ENCODE data around the gene ID4.
"Not testable (repeated sequence)": the region's sequence is repeated elsewhere in the genome, so short reads cannot be mapped to it uniquely, and the experiment has no call there.

The ID4 gene

DNA sequence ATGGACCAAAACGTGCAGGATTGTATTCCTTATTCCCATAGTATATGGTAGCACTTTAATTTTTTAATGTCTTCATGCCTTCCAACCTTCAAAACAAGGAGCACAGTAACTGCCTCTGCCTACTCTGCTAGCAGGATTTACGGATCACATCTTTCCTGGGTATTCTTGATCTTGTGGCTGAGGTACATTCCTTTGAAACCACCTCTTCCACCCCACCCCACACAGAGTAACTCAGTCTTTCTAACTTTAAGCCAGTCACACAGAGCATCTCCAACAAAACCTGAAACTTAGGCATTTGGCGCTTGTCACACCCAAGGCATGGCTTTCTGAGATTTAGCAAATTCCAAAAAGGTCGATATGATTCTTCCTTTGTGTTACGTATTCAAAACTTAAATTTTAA is 2.3 kb upstream of the ID4 start:
- DNase-seq: no peak

DNA sequence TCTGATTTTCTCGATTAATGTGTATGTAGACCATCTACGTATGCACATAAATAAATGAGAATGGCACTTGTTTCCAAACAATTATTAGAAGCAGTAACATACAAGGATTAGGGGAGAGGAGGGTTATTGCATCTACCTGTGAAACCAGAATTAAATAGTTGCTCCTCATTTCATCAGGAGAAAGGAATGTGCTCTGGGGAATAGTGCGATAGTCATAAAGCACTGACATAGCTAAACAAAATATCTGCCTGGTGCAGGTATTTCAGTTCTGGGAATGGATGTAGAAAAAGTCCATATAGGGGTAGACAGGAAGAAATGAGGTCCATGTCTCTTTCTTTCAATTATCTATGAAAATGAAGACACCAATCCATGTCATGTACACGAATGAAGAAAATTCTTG is 1.6 kb upstream of the ID4 start:
- no peak for DNase-seq

DNA sequence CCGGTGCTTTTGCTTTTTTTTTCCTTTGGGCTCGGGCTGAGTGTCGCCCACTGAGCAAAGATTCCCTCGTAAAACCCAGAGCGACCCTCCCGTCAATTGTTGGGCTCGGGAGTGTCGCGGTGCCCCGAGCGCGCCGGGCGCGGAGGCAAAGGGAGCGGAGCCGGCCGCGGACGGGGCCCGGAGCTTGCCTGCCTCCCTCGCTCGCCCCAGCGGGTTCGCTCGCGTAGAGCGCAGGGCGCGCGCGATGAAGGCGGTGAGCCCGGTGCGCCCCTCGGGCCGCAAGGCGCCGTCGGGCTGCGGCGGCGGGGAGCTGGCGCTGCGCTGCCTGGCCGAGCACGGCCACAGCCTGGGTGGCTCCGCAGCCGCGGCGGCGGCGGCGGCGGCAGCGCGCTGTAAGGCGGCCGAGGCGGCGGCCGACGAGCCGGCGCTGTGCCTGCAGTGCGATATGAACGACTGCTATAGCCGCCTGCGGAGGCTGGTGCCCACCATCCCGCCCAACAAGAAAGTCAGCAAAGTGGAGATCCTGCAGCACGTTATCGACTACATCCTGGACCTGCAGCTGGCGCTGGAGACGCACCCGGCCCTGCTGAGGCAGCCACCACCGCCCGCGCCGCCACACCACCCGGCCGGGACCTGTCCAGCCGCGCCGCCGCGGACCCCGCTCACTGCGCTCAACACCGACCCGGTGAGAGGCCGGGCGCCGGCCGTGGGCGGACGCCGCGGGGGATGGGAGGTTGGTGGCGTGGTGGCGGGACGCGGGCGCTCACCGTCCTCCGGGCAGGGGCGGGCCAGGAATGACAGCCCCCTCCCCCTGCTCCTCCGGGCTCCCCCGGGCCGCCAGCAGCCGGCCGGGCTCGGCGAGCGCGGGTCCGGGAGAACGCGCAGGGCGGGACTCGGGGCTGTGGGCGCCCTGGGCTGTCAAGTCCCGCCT is 606 bp downstream of the ID4 start:
- no peak for DNase-seq

DNA sequence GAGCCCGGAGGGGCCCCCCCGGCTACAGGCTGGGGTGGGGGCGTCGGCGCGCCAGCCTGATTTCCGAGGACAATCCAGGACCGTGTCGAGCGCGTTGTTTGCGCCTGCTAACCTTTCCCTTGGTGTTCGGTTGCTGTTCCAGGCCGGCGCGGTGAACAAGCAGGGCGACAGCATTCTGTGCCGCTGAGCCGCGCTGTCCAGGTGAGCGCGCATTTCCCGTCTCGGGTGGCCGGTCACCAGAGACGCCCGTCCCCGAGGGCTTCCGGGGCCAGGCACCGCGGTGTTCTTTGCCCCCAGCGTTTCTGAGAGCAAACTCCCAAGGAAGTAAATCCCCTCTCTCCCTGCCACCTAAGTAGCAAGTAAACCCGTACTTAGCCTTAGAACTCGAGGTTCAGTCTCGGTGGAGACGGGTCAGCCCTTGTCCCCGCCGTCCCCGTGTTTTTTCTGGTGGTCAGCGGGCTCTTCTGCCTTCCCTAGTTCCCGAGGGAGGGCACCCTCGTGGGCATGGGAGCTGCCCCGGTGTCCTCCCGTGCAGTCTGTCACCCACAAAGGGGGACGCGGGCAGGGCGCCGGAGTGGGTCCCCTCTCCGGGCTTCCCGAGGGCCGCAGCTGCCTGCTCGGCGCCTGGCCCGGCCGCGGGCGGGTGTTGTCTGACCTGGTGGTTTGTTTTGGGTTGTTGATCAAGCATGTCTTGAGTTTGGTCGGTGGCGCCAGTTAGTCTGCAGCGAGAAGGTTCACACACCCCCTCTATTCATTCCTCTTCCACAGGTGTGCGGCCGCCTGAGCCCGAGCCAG is 1.5 kb downstream of the ID4 start:
- no peak for DNase-seq

DNA sequence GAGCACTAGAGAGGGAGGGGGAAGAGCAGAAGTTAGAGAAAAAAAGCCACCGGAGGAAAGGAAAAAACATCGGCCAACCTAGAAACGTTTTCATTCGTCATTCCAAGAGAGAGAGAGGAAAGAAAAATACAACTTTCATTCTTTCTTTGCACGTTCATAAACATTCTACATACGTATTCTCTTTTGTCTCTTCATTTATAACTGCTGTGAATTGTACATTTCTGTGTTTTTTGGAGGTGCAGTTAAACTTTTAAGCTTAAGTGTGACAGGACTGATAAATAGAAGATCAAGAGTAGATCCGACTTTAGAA is 2.0 kb downstream of the ID4 start:
- DNase-seq: no peak

DNA sequence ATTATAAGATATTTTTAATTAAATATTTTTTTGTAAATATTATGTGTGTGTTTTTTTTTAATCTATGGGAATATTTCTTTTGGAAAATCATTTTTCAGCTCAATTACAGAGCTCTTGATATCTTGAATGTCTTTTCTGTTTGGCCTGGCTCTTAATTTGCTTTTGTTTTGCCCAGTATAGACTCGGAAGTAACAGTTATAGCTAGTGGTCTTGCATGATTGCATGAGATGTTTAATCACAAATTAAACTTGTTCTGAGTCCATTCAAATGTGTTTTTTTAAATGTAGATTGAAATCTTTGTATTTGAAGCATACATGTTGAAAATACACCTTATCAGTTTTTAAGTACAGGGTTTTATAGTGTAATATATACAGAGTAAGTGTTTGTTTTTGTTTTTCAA is 2.6 kb downstream of the ID4 start:
- DNase-seq: no peak

DNA sequence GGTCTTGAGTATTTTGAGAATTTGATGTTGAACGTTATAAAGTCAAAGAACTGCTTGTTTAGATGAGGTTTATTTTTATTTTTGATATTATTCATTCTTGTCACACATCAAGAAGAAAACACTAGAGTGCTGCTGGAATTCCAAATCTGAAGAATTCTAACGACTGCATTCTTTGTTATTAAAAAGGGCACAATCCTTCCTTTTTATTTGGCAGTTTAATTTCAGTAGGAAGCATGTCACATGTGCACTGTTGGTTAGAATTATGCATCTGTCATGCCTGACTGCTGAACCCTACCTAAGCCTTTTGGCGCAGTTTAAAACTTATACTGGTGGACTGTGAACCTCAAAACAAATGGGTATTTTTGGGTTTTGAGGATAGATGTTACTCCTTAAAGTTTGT is 4.0 kb downstream of the ID4 start:
- no peak for DNase-seq

DNA sequence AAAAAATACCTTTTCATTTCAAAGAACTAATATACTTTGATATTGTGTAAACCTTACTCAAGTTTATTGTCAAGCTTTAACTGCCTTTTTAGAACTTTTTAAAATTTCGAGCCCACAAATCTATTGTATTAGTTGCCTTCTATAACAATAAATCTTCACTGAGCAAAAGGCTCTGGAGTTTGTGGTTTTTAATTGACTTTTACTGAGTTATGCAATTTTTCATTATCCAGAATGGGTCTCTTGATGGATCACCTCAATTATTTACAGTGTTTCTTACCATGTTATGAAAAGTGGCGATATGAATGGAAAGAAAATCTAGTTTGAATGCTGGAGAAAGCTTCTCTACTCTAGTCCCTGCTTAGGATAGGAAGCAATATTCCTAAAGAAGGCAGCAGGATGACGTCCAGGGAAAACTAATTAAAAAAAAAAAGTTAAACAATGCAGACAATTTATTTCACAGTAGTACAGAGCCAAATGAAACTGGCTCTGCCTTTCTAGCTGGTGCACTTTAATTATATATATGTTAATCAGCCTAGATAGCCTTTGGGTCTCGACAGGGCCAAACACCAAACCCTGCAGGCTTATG is 5.0 kb downstream of the ID4 start:
- DNase-seq: no peak

DNA sequence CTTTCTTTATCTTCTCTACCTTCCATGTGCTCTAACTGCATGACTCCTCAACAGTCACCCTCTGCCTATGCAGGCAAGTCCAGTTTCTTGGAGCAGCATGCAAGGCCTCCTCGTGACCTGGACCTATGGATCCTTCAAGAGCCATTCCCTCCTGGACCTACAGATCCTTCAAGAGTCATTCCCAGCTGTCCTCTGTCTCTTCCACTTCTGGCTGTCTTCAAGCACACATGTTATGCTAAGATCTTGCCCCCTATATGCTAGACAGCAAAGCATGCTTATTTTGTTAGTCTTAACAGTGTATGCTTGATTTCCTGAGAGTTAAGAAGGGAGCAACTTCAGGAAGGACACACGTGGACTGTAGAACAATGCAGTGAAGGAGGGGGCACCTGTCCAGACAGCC is 7.5 kb downstream of the ID4 start:
- no peak for DNase-seq

DNA sequence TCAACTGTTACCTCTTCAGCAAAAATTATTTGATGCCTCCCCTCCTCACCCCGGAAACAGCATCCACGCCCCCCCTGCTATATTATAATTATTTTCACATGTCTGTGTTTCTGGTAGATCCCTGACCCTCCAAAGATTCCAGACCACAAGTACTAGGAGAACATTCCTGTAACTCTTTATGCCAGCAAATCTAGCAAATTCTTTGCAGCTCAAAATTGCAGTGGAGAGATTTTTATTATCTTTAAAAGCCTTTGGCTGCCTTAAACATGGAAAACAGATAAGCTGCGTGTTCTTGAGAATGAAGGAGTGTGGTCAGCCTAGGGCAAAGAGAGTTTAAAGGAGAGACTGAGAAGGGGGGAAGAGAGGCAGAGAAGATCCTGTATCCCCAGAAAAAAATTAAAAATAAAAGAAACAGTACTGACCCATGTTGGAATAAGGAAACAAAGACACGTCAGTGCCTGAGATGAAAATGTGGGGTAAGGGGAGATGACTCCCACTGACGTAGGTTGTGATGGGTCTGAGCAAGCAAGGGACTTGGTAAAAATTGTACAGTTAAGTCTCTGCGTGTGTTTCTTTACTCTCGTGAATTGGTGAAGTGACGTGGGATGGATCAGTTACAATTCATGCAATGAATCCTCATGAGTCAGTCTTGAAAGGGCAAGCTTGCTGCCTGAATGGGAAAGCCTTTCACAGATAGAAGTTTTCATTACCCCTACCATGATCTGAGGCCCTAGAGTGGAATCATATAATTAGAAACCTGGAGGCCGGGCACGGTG is 8.3 kb downstream of the ID4 start:
- no peak for DNase-seq

DNA sequence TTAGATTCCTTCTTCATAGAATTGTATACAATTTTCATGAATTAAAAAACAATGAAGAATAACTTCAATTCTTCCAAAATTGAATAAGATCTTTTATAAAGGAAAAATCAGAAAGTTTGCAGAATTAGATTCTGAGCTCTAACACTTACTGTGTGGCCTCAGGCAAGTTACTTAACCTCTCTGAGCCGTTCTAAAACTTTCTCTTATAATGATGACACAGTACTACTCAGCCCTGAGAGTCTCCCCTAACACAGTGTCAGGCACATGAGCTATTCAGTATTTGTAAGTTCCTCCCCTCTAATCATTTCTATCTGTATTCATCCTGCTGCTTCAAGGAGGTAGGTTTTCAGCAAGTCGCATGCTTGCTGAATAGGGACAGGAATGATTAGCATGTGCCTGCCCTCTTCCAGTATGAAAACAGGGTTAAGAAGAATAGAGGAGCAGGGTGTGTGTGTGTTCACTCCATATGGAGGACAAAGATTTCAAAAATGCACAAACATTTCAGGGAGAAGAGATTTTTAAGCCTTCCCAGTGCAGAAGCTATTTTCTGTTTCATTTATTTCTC is 11.4 kb downstream of the ID4 start:
- DNase-seq: no peak

DNA sequence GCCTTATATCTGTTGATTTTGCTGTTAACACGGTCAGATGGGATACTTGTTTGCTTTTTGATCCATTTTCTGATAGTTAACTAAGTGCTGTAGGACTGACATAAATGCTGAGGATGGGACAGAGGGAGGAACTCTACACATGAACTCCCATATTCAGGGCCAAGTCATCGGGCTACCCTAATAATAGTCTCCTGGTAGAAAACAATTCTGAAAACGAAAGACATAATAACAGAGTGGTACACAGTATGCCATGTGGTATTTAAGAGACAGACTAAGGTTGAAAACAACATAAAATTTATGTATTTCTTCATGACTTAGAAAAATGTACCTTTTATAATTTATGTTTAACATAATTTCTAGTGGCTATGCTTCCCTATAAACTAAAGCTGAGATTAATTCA is 12.0 kb downstream of the ID4 start:
- DNase-seq: no peak

DNA sequence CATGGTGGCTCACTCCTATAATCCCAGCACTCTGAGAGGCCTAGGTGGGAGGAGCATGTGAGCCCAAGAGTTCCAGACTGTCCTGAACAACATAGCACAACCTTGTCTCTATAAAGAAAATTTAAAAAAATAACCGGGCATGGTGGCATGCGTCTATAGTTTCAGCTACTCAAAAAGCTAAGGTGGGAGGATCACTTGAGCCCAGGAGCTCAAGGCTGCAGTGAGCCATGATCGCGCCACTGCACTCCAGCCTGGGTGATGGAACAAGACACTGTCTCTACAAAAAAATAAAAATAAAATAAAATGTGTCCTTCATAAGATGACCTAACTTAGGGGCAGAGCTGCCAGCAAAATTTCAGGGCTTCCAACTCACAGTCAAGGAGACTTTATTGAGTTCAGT is 12.6 kb downstream of the ID4 start:
- no peak for DNase-seq

DNA sequence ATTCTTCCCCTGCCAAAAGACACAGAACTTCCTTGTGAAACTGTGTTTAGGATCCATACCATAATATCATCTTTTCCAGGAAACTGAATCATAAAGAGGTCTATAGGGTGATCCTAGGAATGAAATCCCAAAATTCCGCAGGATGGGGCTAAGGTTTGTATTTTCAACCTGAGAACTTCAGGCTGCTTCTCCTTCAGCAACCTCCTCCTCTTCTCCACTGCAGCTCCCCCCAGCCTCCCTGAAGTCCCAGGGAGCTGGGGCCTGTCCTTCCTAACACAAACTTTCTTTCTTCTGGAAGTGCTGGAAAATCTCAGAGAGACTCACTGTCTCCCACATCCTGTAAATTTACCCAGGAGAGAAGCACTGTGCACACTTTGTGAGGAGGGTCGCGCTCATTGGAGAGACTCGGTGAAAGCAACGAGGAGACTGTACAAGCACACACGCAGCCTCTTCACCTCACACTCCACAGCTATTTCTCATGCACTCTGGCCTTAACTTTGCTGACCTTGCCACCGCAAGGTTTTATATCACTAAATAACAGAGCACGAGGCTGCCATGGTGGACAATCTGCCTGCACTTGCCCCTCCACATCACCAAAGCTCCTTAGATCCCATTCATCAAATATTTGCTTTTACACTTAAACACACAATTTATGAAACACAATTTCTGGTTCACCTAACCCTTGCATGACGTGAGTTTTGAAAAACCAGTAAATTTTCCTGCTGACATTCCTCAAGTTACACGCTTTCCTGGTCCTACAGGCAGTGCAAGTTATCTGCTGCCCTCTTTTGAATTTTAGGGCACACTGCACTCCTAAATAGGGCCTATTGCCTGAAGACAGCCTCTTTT is 14.3 kb downstream of the ID4 start:
- DNase-seq: peak; percentile 19

DNA sequence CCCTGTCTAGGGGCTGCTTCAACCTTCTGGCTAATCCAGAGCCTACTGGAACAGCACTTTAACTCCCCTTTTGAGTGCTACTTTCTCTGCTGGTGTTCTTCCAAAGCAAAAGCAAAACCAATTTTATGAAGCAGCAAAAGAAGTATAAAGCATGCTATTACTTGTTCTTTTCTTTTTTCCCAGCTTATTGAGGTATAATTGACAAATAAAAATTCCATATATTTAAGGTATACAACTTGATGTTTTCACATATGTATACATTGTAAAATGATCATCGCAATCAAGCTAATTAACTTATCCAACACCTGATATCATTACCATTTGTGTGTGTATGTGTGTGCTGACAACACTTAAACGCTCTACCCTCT is 14.9 kb downstream of the ID4 start:
- DNase-seq: no peak

DNA sequence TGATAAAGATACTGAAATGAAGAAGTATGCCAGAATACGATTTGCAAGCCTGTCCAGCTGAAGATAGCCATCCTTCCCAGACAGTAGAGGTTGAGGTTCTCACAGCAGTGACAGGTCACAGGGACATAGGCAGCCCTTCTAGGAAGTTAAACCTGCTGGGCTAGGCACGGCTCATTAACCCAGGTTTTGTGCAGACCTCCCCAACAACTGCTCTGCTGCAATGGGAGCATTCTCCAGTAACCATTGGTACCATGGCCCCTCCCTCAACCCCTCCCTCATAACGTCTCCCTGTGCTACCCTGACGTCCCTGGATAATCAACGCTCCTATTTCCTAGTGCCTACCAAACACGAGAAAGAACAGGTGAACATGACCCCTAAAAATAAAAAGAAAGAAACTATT is 15.8 kb downstream of the ID4 start:
- DNase-seq: no peak

DNA sequence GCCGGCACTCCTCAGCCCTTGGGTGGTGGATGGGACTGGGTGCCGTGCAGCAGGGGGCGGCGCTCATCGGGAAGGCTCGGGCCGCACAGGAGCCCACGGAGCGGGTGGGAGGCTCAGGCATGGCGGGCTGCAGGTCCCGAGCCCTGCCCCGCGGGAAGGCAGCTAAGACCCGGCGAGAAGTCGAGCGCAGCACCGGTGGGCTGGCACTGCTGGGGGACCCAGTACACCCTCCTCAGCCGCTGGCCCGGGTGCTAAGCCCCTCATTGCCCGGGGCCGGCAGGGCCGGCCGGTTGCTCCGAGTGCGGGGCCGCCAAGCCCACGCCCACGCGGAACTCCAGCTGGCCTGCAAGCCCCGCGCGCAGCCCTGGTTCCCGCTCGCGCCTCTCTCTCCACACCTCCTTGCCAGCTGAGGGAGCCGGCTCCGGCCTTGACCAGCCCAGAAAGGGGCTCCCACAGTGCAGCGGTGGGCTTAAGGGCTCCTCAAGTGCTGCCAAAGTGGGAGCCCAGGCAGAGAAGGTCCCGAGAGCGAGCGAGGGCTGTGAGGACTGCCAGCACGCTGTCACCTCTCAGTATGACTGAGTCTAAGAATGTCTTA is 17.3 kb downstream of the ID4 start:
- DNase-seq: not testable (repeated sequence)

DNA sequence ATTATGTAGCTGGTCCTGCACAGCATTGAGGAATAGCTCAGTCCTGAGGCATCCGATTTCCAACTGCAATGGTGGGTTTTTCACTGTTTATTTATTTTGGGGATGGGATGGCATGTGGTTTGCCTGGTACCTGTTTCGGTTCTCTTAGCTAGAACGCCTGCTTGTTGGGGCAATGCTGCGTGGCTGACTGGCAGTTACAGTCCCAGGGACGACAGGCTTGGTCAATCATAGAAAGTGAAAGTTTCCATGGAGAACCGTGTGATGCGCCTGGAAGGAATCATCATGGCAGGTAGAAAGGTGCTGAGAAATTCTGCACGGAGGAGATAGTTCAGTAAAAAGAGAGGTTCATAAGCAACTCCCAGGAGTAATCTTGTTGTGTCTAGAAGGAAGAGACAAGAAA is 18.4 kb downstream of the ID4 start:
- DNase-seq: no peak

DNA sequence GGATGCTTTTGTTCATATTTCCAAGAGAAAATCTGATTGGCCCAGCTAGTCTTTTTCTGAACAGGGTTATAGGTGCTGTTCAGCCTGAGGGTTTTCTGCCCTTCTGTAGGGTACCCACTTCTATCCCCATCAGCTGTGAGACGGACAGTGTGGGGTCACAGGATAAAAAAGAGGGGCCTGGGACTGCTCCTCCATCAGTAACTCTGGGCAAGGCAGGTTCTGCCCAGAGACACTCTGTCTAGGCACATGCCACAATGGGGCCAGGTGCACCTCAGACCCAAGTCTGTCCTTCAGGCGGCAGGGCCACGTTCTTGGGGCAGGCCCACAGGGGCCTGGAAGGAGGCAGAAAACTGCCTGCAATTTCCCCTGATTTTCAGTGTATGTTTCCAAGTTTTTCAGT is 20.0 kb downstream of the ID4 start:
- DNase-seq: no peak

DNA sequence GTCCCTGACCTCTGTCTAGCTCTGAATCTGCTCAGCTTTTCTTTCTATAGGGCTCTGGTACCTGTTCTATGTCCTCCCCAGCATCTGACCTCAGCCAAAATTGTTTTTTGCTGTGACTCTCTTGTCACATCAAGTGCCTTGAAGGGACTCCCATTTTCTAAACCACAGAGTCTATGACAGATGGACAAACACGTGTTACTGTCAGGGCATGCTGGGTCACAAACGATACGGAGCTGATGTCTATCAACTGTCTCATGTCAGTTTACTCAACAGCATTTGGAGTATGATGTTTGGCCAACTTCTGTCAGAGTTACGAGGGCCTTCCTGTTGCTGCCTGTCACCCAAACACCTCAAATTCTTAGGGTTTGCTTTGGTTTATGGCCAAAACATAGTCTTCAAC is 20.5 kb downstream of the ID4 start:
- no peak for DNase-seq

DNA sequence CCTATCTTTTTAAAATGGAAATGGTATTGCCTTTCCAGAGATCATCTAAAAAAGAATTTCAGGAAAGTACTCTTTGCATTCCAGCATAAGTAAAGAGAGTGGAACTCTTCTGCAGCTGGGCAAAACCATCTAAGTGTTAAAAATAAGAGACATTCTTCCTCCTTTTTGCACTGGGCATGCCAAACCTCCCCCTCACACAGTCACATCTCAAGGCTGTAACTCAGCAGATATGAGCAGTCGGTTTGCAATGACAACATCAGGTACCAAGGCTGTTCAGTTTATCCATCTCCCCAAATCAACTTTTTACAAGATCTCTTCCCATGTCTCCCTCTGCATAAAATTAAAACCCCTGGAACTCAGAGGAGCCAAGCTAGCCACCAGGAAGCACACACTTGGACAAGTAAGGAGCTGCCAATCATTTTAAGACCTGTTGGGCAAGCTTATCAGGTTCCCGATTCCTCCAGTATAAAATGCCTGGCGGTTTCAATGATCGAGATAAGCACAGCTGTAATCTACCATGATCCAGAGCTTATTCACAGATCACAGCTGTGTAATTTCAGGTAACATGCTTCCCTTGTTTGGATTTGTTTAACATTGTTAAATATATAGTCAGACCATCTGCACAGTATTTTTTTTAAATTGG is 23.2 kb downstream of the ID4 start:
- DNase-seq: no peak

Measured in activated CD4-positive, alpha-beta T cell treated with anti-CD3 and anti-CD28 coated beads, Interleukin-10, Interleukin-2, amounts not matched to agents 100 ng/mL and 50 ng/mL, durations not matched to agents 16 hours and 8 hours (primary cell).